ELR (cell line): ENCODE results near the gene KDM4C.
"Not testable (repeated sequence)": the region's sequence is repeated elsewhere in the genome, so short reads cannot be mapped to it uniquely, and the experiment has no call there.

Experiments used
- DNase-seq: peaks from one replicate; pipeline ENCODE4 v3.0.0-alpha.2; 2015; ENCODE audit warnings: low read depth

The KDM4C gene

DNA sequence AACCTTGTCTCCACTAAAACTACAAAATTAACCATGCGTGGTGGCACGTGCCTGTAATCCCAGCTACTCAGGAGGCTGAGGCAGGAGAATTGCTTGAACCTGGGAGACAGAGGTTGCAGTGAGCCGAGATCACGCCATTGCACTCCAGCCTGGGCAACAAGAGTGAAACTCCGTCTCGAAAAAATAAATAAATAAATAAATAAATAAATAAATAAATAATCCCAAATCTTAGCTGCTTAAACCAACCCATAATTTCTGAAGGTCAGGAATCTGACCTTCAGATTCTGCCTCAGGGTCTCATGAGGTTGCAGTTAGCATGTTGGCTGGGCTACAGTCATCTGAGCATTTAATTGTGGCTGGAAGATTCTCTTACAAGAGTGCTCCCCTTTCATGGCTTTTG lies 48.5 kb downstream of the KDM4C start:
- not testable (repeated sequence) for DNase-seq

DNA sequence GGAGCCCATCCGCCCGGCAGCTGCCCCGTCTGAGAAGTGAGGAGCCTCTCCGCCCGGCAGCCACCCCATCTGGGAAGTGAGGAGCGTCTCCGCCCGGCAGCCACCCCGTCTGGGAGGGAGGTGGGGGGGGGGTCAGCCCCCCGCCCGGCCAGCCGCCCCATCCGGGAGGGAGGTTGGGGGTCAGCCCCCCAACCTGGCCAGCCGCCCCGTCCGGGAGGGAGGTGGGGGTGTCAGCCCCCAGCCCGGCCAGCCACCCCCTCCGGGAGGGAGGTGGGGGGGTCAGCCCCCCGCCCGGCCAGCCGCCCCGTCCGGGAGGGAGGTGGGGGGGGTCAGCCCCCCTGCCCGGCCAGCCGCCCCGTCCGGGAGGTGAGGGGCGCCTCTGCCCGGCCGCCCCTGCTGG lies 49.9 kb downstream of the KDM4C start:
- DNase-seq: not testable (repeated sequence)

DNA sequence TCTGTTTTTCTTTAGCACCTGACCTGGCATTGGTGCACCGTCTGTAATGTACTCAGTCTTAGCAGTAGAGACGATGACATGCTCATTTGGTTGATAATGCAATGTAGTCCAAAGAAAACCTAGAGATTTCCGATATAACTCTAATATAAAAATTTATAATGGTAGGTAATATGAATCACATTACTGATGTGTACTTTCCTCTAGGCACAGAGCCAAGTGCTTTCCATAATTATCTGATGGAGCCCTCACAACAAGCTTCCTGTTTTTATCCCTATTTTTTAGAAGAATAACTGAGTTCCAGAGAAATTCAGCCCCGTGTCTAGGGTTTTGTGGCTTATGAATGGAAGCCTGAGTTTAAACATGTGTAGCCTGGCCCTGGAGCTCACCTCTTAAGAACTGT lies 53.7 kb downstream of the KDM4C start:
- no peak for DNase-seq

DNA sequence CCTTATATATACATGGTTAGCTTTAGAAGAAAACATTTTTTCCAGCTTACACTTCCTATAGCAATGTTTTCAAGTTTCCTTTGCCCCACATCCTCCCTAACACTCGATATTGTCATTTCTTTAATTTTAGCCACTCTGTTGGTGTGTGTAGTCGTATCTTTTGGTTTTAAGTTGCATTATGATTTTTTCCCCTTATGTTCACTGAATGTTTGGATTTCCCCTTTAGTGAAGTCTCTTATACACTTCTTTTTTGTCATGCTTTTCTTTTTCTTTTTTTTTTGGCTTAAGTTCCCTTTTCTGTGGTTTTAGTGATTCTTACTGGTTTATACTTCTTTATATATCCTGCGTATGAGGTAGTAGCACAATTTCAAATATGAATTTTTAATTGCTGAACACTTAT lies 58.8 kb downstream of the KDM4C start:
- DNase-seq: no peak

DNA sequence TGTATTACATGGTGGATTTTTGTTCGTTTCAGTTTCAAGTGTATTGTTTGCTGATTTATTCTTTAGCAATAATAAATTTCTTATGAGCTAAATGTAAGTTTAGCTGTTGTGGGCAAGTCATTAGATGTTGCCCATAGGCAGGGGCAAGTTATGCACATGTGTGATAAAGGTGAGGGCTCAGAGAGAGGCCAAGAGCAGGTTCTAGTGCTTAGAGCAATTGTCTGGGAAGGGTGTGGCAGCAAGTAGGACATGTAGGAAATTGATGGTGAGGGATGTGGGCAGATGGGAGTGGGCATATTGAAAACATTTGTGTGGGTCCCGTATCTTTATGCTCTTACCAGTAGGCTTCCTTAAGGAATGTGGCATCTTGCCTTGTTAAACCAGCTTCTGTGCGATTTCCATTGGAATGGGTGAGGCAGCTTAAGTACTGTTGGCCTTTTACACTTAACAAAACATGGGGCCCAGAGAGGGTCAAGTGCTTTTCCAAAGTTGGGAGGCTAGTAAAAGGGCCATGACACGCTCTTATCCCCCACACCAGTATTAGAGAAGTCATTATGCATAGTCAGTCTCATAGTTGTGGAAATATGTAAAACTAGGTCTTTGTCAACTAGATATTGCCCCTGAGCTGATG lies 60.6 kb downstream of the KDM4C start:
- no peak for DNase-seq

DNA sequence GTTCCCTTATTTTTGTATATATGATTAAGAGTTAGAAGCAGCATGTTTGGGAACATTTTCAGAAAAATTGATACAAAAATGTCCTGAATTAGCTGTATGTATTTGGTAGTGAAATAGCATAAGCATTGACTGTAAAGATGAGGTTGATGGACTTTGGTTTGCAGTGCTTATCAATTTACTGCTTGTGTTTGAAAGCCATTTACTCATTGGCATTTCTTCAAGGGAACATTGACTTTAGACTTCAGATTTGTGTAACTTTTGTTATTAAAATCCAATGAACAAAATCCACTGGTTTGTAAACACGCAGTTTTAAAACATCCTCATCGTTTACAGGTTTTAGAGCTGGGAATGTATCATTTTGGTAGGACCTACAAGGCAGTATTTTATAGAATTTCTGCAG lies 61.3 kb downstream of the KDM4C start:
- no peak for DNase-seq

DNA sequence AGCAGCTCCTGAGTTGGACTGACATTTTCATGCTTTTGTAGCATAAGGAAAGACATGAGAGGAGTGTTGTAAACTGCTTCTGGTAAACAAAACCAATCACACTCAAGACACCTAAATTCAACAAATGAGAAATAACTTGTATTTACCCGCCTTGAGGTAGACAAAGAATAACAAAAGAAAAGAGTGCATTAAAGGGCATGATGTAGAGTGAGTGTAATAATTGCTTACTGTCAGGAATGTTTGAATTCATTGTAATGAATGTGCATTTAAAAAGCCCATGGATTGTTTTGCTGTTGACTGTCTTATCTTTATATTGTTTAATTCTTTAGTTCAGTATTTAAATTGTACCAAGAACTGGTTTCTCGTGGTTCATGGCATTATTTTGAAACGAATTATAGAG lies 61.8 kb downstream of the KDM4C start:
- DNase-seq: no peak

DNA sequence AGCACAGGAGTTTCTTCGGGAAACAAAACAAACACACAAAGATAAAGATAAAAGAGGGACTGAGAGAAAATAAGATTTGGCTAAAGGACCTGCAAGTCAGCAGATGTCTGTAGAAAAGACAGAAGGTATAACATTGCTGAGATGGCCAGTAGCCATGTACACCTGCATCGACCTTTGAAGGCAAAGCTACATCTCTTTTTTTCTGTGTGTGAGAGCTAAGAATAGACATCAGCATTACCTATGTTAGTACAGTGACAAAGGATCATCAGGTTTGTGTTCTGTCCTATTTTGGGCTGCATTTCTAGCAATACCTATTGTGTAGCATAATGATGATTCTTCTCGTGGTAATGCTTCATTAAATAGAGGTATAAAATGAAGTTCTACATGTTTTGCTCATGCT lies 64.9 kb downstream of the KDM4C start:
- no peak for DNase-seq

DNA sequence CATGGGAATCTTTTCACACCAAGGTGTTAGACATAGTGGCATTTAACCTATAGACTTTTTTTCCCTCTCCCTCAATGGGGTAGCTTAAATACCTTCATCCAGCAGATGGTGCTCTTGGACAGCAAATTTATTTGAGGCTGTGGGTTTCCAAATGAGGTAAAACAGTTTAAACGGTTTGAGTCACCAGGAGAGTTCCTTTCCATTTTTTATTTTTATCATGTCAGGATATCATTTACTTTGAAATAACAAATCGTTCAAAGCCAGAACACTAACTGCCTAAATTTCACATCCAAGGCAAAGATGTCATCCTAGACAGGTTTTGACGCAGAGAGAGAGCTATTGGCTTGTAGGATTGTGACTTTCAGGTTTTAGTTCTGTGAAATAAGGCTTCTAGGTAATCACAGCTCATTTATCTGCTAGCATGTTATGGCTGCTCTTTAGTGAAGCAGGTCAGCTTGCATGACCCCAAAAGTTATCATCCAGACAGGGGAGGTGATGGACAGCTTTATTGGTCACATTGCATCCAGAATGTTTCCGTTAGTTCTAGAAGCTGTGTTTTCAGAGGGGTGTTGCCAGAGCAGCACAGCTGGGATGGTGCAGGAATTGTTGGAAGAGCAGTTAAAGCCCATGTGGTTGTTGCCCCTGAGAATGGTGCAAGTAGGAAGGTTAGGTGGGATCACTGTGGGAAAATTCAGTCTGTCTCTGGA lies 69.8 kb downstream of the KDM4C start:
- peak; percentile 62 for DNase-seq

DNA sequence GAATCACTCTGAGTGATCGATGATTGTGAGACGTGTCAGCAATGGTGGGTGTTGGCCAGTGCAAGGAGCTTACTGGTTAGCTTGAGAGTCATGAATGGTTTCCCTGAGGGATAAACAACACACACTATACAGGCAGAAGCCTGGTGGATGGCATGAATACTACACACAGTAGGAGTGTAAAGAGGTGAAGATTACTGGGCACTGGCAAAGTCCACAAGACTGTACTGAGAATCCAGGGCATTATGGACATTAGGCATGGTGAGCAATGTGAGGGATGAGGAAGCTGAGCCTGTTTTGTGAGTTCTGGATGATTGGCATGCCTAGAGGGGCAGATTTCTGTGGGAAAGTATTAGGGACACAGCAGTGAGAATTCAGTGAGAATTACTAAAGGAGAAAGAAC lies 71.3 kb downstream of the KDM4C start:
- peak; percentile 48 for DNase-seq

DNA sequence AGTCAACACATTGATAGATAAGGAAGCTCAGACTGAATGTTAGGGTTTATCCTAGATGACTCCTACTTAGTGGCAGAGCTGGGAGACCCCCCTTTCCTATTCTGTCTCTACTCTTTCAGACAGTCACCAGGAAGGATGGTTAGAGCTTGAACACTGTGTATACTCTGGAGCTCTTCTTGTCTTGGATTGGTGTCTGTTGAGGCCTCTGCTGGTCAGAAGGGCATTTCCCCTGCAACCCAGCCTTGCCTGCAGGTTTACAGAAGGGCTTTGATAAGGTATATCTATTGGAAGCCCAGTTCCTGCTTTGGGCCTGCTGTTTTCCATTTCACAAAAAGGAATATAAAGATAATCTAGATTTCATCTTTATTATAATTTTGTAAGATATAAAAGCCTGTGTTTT lies 71.8 kb downstream of the KDM4C start:
- DNase-seq: no peak

DNA sequence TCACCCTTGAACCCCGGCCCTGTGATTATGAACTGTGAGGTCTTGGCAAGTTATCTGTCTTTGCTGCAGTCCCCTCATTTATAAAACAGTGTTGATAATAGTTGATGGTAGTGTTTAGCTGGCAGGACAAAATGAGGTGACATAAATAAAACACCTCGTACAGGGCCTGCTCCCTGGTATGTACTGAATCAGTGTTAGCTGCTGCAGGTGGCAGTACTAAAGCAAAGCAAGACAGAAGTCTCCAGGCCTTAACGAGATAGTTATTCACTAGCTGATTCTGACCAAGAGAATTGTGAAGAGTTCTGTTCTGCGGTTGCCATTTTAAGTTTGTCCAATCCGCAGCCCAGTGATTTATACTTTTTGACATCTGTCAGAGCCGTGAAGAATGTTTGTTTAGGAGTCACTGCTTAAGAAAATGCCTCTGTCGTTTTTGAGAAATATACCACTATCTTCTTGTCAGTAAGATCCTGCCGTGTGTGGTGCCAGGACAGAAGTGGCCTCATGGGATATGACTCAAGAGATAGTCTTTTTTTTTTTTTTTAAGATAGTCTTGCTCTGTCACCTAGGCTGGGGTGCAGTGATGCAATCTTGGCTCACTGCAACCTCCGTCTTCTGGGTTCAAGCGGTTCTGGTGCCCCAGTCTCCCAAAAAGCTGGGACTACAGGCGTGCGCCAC lies 75.9 kb downstream of the KDM4C start:
- DNase-seq: peak; percentile 74

DNA sequence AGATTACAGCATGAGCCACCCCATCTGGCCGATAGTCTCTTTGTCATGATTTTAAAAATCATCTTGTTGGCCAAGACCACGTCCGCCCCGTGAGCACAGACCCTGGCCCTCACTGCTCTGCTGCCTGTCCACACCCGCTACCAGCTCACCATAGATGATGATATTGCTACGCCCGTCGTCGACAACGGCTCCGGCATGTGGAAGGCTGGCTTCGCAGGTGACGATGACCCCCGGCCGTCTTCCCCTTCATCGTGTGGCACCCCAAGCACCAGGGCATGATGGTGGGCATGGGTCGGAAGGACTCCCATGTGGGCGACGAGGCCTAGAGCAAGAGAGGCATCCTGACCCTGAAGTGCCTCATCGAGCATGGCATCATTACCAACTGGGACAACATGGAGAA lies 76.5 kb downstream of the KDM4C start:
- DNase-seq: no peak

DNA sequence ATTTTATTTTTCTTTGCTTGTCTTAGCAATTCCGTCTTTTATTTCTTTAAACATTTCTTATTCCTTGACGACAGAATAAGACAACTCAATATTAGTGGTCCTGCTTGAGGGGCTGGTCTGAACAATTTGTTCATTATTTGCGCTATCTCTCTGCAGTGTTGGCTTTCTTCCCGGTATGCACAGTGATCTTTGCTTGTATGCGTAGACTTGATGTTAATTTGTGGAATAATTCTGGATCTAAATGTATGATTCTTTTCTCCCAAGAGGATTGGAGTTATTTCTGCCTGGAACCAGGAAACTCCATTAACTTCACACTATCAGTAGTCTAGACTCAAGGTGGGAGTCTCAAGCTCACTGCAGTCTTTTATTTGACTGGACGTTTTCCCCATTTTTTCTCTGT lies 80.4 kb downstream of the KDM4C start:
- DNase-seq: no peak

DNA sequence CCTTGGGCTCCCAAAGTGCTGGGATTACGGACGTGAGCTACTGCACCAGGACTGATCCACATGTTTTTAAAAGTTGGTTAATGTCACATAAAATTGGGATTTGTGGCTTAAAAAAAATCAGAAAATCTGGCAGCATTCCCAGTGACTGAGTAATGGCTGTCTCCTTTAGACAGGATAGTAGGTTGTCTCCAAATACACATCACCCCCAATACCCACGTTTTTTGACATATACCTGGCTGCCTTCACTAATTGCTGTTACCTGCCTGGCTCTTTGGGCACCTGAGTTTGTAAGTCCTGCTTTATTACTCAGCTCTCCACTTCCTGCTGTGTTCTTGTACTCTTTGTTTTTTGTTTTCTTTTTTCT lies 84.8 kb downstream of the KDM4C start:
- peak; percentile 51 for DNase-seq

DNA sequence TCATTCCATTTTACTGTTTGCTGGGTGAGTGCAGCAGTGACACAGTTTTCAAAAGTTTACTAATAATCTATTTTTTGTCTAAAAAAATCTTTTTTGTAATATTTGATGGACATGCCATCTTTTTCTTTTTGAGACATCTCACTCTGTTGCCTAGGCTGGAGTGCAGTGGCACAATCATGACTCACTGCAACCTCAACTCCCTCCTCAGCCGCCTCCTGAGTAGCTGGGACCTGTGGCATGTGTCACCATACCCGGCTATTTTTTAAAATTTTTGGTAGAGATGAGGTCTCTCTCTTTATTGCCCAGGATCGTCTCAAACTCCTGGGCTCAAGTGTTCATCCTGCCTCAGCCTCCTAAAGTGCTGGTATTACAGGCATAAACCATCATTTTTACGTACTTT lies 86.0 kb downstream of the KDM4C start:
- DNase-seq: peak; percentile 8

DNA sequence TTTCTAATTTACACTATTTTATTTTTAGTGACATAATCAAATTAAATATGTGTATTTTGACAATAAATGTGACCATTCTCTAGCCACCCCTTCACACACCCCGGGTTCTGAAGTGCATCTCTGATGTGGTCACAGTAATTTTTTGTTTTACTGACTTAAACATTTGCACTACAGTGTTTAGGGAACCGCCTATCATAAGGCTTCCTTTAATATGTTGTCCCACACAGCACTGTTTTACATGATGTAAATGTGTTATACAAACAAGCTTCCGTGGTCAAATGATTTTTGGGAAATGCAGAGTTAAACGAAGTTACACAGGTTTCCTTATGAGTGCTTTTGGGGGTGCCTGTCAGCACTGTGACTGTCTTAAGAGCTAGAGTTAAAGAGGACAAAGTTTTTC lies 86.5 kb downstream of the KDM4C start:
- DNase-seq: no peak

DNA sequence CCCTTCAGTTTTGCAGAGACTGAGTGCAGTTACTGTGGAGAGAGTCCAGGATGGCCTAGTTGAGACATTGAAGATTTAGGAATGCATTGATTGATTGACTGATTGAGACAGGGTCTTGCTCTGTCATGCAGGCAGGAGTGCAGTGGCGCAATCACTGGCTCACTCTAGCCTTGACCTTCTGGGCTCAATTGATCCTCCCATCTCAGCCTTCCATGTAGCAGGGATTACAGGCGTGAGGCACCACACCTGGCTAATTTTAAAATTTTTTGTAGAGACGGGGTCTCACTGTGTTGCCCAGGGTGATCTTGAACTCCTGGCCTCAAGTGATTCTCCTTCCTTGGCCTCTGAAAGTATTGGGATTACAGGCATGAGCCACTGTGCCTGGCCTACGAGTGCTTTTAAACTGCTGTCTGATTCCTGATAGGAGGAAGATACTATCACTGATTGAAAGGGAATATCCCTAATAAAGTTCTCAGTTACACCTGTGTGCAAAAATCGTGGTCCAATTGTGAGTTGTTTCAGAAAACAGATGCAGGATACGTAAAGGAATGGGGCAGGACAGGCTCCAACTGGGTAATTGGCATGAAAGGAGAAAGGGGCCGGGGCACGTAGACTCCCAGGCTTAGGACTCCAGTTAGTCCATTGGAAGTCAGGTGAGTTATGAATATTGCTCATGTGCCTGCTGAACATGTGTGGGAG lies 87.5 kb downstream of the KDM4C start:
- DNase-seq: no peak

DNA sequence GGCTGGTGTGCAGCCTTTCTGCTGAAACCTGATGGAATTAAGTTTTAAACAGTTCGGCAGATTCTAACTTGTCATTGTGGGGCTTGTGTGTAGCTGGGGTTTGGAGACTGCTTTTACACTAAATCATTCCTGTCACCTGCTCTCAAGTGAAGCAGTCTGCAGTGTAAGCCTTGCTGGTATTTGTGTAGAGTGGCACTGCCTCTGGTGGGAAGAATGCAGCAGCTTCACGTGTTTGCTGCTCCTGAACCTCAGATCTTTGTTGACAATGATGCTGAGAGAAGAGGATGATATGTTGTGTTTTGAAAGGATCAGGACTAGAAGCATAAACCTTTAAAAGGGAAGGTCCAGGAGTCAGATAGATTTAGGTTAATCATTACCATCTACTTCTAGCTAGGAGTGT lies 88.1 kb downstream of the KDM4C start:
- DNase-seq: no peak

DNA sequence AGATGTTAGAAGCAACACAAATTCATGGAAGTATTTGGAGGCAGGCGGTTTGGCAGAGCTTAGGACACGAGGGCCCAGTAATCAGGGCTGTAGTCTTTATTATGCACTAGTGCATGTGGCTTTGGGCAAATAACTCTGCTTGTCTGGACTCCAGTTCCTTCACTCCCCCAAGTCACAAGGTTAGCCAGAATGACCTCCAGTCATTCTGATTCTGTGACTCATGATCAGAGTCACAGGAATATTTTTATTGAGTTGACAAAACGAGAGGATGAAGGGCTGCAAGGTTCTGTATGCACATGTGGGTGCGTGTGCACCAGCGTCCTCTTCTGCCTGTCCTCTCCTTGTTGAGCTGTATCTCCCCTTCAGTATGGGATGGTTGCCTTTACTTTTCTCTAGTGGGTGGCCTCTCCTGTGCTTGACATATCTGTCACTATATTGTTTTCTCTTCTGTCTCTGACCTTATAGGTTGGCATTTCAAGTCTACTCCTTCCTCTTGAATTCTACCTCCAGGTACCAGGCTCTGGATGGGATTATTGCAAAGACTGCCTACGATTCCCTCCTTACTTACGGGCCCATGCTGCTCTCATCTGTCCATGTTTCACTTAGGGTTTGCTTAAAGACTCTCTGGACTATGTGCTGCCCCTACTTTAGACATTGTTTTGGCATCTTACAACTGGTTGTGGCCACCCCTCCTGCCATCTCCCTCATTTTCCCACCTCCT lies 94.6 kb downstream of the KDM4C start:
- peak; percentile 61 for DNase-seq

DNA sequence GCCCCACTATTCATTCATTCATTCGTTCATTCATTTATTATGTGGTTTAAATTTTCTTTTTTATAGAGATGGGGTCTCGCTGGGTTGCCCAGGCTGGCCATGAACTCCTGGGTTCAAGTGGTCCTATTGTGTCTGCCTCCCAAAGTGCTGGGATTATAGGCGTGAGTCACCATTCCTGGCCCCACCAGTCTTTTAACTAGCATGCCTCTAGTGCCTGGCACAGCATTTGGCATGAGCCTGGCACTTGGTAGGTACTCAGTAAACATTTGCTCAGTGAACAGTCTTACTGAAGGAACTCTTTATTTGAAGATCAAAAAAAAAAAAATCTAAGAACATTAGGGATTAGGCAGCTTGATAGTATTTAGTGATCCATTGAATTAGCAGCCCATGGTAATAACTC lies 98.1 kb downstream of the KDM4C start:
- no peak for DNase-seq

DNA sequence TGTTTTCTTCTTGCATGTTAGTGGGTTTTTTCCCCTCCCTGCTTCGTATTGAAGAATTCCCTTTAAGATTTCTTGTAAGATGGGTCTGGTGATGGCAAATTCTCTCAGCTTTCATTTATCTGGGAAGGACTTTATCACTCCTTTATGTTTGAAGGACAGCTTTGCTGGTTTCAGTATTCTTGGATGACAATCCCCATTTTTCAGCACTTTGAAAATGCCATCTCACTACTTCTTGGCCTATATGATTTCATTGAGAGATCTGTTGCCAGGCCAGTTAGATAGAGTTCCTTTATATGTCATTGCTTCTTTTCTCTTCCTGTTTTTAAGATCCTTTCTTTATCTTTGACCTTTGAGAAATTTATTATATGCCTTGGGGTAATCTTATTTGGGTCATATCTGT lies 106.3 kb downstream of the KDM4C start:
- DNase-seq: no peak
